Activated CD4-positive, CD25-positive, alpha-beta regulatory T cell treated with anti-CD3 and anti-CD28 coated beads, Interleukin-2, amount 50 U/mL, for 16 hours (primary cell): ENCODE results near the gene TRABD2B.

ENCODE experiments used
- DNase-seq: peaks from one replicate; pipeline ENCODE4 v3.0.0-alpha.2; 2020; ENCODE audit warnings: low read depth, low spot score

The TRABD2B gene

GRCh38 chr1:47911424-47911823 is 85.8 kb downstream of the TRABD2B start:
- DNase-seq: no peak

GRCh38 chr1:47908258-47908657 is 88.9 kb downstream of the TRABD2B start:
- DNase-seq: no peak

GRCh38 chr1:47907177-47907528 is 90.0 kb downstream of the TRABD2B start:
- DNase-seq: no peak

- no peak for DNase-seq
These were observed 90.5 kb downstream of the TRABD2B start for GRCh38 chr1:47906527-47907176.

GRCh38 chr1:47906009-47906432 is 91.2 kb downstream of the TRABD2B start:
- no peak for DNase-seq

- DNase-seq: no peak
These were observed 93.5 kb downstream of the TRABD2B start for GRCh38 chr1:47903723-47904122.

- no peak for DNase-seq
These were observed 96.1 kb downstream of the TRABD2B start for GRCh38 chr1:47901001-47901575.

GRCh38 chr1:47898133-47898845 is 98.9 kb downstream of the TRABD2B start:
- DNase-seq: no peak

- DNase-seq: no peak
These were observed 101.7 kb downstream of the TRABD2B start for GRCh38 chr1:47895279-47896125.

- no peak for DNase-seq
These were observed 102.5 kb downstream of the TRABD2B start for GRCh38 chr1:47894410-47895278.

GRCh38 chr1:47893412-47893811 is 103.8 kb downstream of the TRABD2B start:
- no peak for DNase-seq

- DNase-seq: no peak
These were observed 106.4 kb downstream of the TRABD2B start for GRCh38 chr1:47890779-47891178.

- no peak for DNase-seq
These were observed 108.9 kb downstream of the TRABD2B start for GRCh38 chr1:47888294-47888629.

- no peak for DNase-seq
These were observed 109.5 kb downstream of the TRABD2B start for GRCh38 chr1:47887475-47888293.

GRCh38 chr1:47887060-47887459 is 110.1 kb downstream of the TRABD2B start:
- no peak for DNase-seq

- no peak for DNase-seq
These were observed 111.0 kb downstream of the TRABD2B start for GRCh38 chr1:47886141-47886540.

GRCh38 chr1:47885062-47885830 is 111.9 kb downstream of the TRABD2B start:
- DNase-seq: no peak

GRCh38 chr1:47883963-47884362 is 113.2 kb downstream of the TRABD2B start:
- no peak for DNase-seq
